Pancreas (tissue), 10 donors: ENCODE measurements around the gene COL20A1. TPM values are rescaled to one million over a fixed set of nuclear protein-coding genes. Genes with fewer than 3 reads are reported as not detected.
"Not testable (repeated sequence)": the region's sequence is repeated elsewhere in the genome, so short reads cannot be mapped to it uniquely, and the experiment has no call there.

ENCODE experiments used
- ATAC-seq, 4 donors: fragments of 200-7000 bp; cut with Tn5 transposase; one replicate each; pipeline versions ENCODE4 v1.8.0 to v1.9.1; 2020; ENCODE audit warnings: mild to moderate bottlenecking in 4 of 4, moderate library complexity in 4 of 4
- DNase-seq, 6 donors: peaks; one replicate each; pipeline ENCODE4 v3.0.0-alpha.2; 2020
- FAIRE-seq: peaks from 2 replicates; lab custom pipeline; 2012; peaks lifted over from hg19 to GRCh38; lab: Jason Lieb, UNC
- H3K27ac ChIP-seq, 4 donors: fragments of 200-600 bp; sonication (generic); 1 replicate in 3 of 4; 2 replicates in 1 of 4; pipeline versions ENCODE4 v1.5.0 to v1.8.0; 2020
- H3K27me3 ChIP-seq, 4 donors: fragments of 200-600 bp; one replicate each; pipeline ENCODE4 v1.8.0; 2021
- H3K36me3 ChIP-seq, 3 donors: fragments of 200-600 bp; sonication (generic) in 1 of 3; one replicate each; pipeline versions ENCODE4 v1.5.0 to v1.8.0; 2020 to 2021
- H3K4me1 ChIP-seq, 3 donors: fragments of 200-600 bp; one replicate each; pipeline ENCODE4 v1.8.0; 2021
- H3K4me3 ChIP-seq, 4 donors: fragments of 200-600 bp; sonication (generic) in 2 of 4; one replicate each; pipeline versions ENCODE4 v1.5.0 to v1.8.0; 2020 to 2021
- H3K9me3 ChIP-seq, 4 donors: fragments of 200-600 bp; one replicate each; pipeline ENCODE4 v1.8.0; 2021
- CTCF ChIP-seq, 4 donors: fragments of 200-600 bp; sonication (generic) in 3 of 4; IDR thresholded peaks; one replicate each; pipeline versions ENCODE4 v1.5.0 to v1.8.0; 2021; ENCODE audit warnings: antibody characterized with exemption in 4 of 4
- WGBS, 2 donors: extraction: QIAGEN DNeasy Blood & Tissue Kit; methylation state at CpG; one replicate each; pipeline ENCODE4 v1.1.7; 2013; 5-methylcytosine and 5-hydroxymethylcytosine counted together
- intact Hi-C, 3 donors: fragments of 100-400 bp; cut with DNase I; formaldehyde crosslinking; loops; one replicate each; pipeline versions ENCODE4 v1.11.1 to v1.14.2; 2022
- polyA plus RNA-seq, 2 donors: library from polyadenylated mRNA; stranded (reverse); fragments of 200-250 nt; gene quantifications; one replicate each; pipeline ENCODE4 v1.2.3, GENCODE V29; 2013
- total RNA-seq, 6 donors: library from RNA; stranded (reverse); fragmentation: NEBNext Ultra II Directional in 4 of 6; extraction: Animal tissue kit (Norgen Biotek cat#: 25700) in 4 of 6; gene quantifications; one replicate each; pipeline versions ENCODE4 v1.2.1 to v1.2.4, GENCODE V29; 2021 to 2023
- donor health status: healthy with polysubstance abuse.
- donor health status: DM: no; HTN: no; CAD: no; lungs with moderate emphysema.
- donor health status: DM: no; HTN: no; CAD: no.
- donor health status: control.
- donor health status: control.
- donor health status: Bipolar disorder and iron deficiency.
- donor health status: DM: yes; HTN: yes; CAD: no.
- donor health status: DM: no; HTN: no; CAD: no.
- donor health status: DM: no; HTN: no; CAD: no.
- donor health status: DM: yes; HTN: yes; CAD: no.

Gene COL20A1
- total and polyA plus RNA-seq, 8 donors: 0.05 TPM; not detected in 7

DNA sequence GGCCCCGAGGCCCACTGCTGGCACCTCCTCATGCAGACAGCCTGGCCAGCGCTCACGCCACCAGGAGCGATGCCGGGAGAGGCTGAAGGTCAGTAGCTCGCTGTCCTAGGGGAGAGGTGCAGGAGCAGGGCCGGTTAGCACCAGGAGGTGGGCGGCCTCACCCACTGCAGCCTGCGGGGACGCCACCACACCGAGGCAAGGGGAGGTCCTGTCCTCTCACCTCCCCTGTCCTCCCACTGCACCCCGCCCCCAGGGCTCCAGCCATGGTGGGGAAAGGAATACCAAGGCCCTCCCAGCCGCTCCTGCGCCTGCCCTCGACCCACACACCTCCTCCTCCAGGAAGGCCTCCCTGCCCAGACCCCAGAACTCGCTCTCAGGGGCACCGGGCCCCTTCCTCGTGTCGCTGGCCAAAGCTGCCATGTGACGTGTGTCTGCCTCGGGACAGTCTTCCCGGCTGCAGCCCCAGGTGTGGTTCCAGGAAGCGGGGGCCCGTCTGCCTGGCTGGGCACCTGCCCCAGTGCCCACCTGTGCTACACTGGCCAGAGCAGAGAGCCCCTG, 45.2 kb upstream of the COL20A1 start:
- WGBS, 2 donors: 41 to 53% methylated on average over 23 to 24 of the region's 24 CpGs
- no peak overlapping the region for H3K4me3 ChIP-seq
- ATAC-seq: no peak
- FAIRE-seq: no peak
- H3K36me3 ChIP-seq: no peaks in the 10 kb centered on the region
- no peaks in the 10 kb centered on the region for H3K9me3 ChIP-seq
- DNase-seq: no peak
- H3K27me3 ChIP-seq: peaks cover 0 to 16% (median 0%) of the 10 kb centered on the region in 4 donors
- no peak for TF ChIP-seq CTCF (IDR thresholded peaks at IDR 0.05)
- no peaks in the 10 kb centered on the region for H3K4me1 ChIP-seq
- intact Hi-C loops: no loop called here
- no peak overlapping the region for H3K27ac ChIP-seq

- H3K4me3 ChIP-seq: no peak overlapping the region
- no peaks in the 10 kb centered on the region for H3K36me3 ChIP-seq
- no peak for ATAC-seq
- 50 to 56% methylated on average over 25 of the region's 25 CpGs for WGBS, 2 donors
- no peak for DNase-seq
- no peaks in the 10 kb centered on the region for H3K9me3 ChIP-seq
- H3K4me1 ChIP-seq: peaks cover 0 to 8% (median 0%) of the 10 kb centered on the region in 3 donors
- intact Hi-C loops: no loop called here
- no peak for FAIRE-seq
- TF ChIP-seq CTCF (IDR thresholded peaks at IDR 0.05): no peak
- peaks cover 0 to 21% (median 3%) of the 10 kb centered on the region in 4 donors for H3K27me3 ChIP-seq
- no peak overlapping the region for H3K27ac ChIP-seq
These were observed 44.0 kb upstream of the COL20A1 start for GRCh38 chr20:63248835-63249591.

GRCh38 chr20:63249891-63250290, 43.1 kb upstream of the COL20A1 start:
- no peak for DNase-seq
- peaks cover 0 to 26% (median 5%) of the 10 kb centered on the region in 4 donors for H3K27me3 ChIP-seq
- 77 to 90% methylated on average over 15 of the region's 15 CpGs for WGBS, 2 donors
- H3K27ac ChIP-seq: no peak overlapping the region
- H3K4me1 ChIP-seq: peaks cover 0 to 8% (median 0%) of the 10 kb centered on the region in 3 donors
- FAIRE-seq: no peak
- H3K9me3 ChIP-seq: no peaks in the 10 kb centered on the region
- no peaks in the 10 kb centered on the region for H3K36me3 ChIP-seq
- no peak overlapping the region for H3K4me3 ChIP-seq
- intact Hi-C loops: no loop called here
- TF ChIP-seq CTCF (IDR thresholded peaks at IDR 0.05): no peak
- no peak for ATAC-seq

- intact Hi-C loops, H3K9me3 ChIP-seq, H3K36me3 ChIP-seq, FAIRE-seq, H3K27ac ChIP-seq, H3K4me1 ChIP-seq, ATAC-seq, H3K4me3 ChIP-seq, DNase-seq: not testable (repeated sequence)
- peaks cover 0 to 29% (median 10%) of the 10 kb centered on the region in 4 donors for H3K27me3 ChIP-seq
- WGBS, 2 donors: 25% methylated on average over 11 to 12 of the region's 14 CpGs
These were observed 41.6 kb upstream of the COL20A1 start for GRCh38 chr20:63251350-63251749.

DNA sequence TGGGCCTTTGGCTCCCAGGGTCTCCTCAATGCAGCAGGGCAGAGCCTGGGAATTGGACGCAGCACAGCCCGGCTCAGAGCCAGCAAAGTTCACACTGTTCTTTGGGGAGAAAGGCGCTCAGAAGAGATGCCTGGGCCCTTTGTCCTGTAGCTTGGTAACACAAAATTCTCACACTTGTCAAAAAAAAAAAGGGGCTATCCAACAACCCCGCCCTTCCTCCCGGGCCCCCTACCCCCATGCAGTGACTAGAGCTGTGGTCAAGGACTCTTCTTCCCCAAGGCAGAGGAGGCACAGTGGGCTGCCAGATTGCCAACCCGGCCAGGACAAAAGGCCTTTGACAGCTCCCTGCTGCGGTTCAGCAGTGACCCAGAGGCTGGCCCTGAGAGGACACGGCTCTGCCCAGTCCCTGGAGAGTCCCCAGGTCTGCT, 40.7 kb upstream of the COL20A1 start:
- no peaks in the 10 kb centered on the region for H3K9me3 ChIP-seq
- no peak overlapping the region for H3K27ac ChIP-seq
- H3K4me1 ChIP-seq: peaks cover 0 to 8% (median 0%) of the 10 kb centered on the region in 3 donors
- no peaks in the 10 kb centered on the region for H3K36me3 ChIP-seq
- intact Hi-C loops: no loop called here
- DNase-seq: no peak
- H3K27me3 ChIP-seq: peaks cover 0 to 29% (median 10%) of the 10 kb centered on the region in 4 donors
- TF ChIP-seq CTCF (IDR thresholded peaks at IDR 0.05): no peak
- no peak for FAIRE-seq
- WGBS, 2 donors: 45 to 60% methylated on average over 8 of the region's 8 CpGs
- no peak overlapping the region for H3K4me3 ChIP-seq
- no peak for ATAC-seq
